Keratinocyte (primary cell): Measurements from ENCODE around the gene GRK5. TPM values are rescaled to one million over a fixed set of nuclear protein-coding genes. Genes with fewer than 3 reads are reported as not detected.

Source experiments
- DNase-seq: peaks from one replicate; pipeline ENCODE4 v3.0.0-alpha.2; 2011; ENCODE audit warnings: low read depth, missing footprints, low spot score
- FAIRE-seq: peaks from 2 replicates; lab custom pipeline; 2011; peaks lifted over from hg19 to GRCh38; lab: Jason Lieb, UNC
- H2AFZ ChIP-seq: 2 replicates; pipeline ENCODE4 v1.6.0; 2012; ENCODE audit warnings: low read length, control low read depth, inconsistent platforms; ENCODE audit not compliant: control insufficient read depth
- H3K27ac ChIP-seq: 2 replicates; pipeline ENCODE4 v1.5.1; 2011; ENCODE audit warnings: low read length; ENCODE audit not compliant: control insufficient read depth, insufficient read depth
- H3K27me3 ChIP-seq: 3 replicates; pipeline ENCODE4 v1.6.0; 2011; ENCODE audit warnings: low read length; ENCODE audit not compliant: control insufficient read depth, insufficient read depth; ENCODE audit errors: extremely low read depth
- H3K36me3 ChIP-seq, 2 experiments: 2 replicates in 1 of 2; 3 replicates in 1 of 2; pipeline ENCODE4 v1.5.1; 2011; ENCODE audit warnings: low read length in 2 of 2, mild to moderate bottlenecking in 1 of 2; ENCODE audit not compliant: control insufficient read depth in 2 of 2, insufficient read depth in 2 of 2; ENCODE audit errors: extremely low read depth in 1 of 2
- H3K4me1 ChIP-seq: 3 replicates; pipeline ENCODE4 v1.5.1; 2011; ENCODE audit warnings: low read length; ENCODE audit not compliant: control insufficient read depth, insufficient read depth; ENCODE audit errors: extremely low read depth
- H3K4me2 ChIP-seq: 3 replicates; pipeline ENCODE4 v1.6.0; 2011; ENCODE audit warnings: low read depth, low read length; ENCODE audit not compliant: control insufficient read depth, insufficient read depth; ENCODE audit errors: extremely low read depth
- H3K4me3 ChIP-seq, 3 experiments: fragments of 200-600 bp in 1 of 3; sonication (generic) in 1 of 3; 2 replicates in 2 of 3; 3 replicates in 1 of 3; pipeline ENCODE4 v1.5.1; 2011 to 2016; ENCODE audit warnings: low read length in 3 of 3, mild to moderate bottlenecking in 3 of 3, control low read depth in 2 of 3, inconsistent platforms in 1 of 3, low read depth in 1 of 3, mixed read lengths in 1 of 3, mixed run types in 1 of 3, moderate library complexity in 1 of 3; ENCODE audit not compliant: control insufficient read depth in 2 of 3, insufficient read depth in 2 of 3; ENCODE audit errors: extremely low read depth in 1 of 3
- H3K79me2 ChIP-seq: 2 replicates; pipeline ENCODE4 v1.6.0; 2012; ENCODE audit warnings: low read length; ENCODE audit not compliant: control insufficient read depth, insufficient read depth
- H3K9ac ChIP-seq: 3 replicates; pipeline ENCODE4 v1.6.0; 2011; ENCODE audit warnings: low read length; ENCODE audit not compliant: control insufficient read depth, insufficient read depth; ENCODE audit errors: extremely low read depth
- H3K9me1 ChIP-seq: 3 replicates; pipeline ENCODE4 v1.6.0; 2011; ENCODE audit warnings: low read length; ENCODE audit not compliant: control insufficient read depth, insufficient read depth; ENCODE audit errors: extremely low read depth
- H3K9me3 ChIP-seq: 2 replicates; pipeline ENCODE4 v1.5.1; 2012; ENCODE audit warnings: low read depth, low read length; ENCODE audit not compliant: control insufficient read depth
- H4K20me1 ChIP-seq: 3 replicates; pipeline ENCODE4 v1.6.0; 2011; ENCODE audit warnings: low read length; ENCODE audit not compliant: control insufficient read depth, insufficient read depth; ENCODE audit errors: extremely low read depth
- EZH2 ChIP-seq: IDR thresholded peaks from one replicate; pipeline ENCODE4 v1.6.1; 2012; ENCODE audit warnings: inconsistent platforms, mild to moderate bottlenecking, low read length, moderate library complexity
- dilution Hi-C: fragments of 300-500 bp; cut with MboI; formaldehyde crosslinking; loops from one replicate; pipeline ENCODE4 v1.7.0; 2020; ENCODE audit warnings: low sequenced_read_pairs; ENCODE audit not compliant: extremely low pct_ligation_motif_present
- polyA plus RNA-seq, 5 experiments: library from polyadenylated mRNA; depleted of rRNA in 3 of 5; stranded (reverse) in 3 of 5; stranded (forward) in 1 of 5; unstranded in 1 of 5; fragments of >200 nt; gene quantifications; 1 replicate in 1 of 5; 2 replicates in 3 of 5; 3 replicates in 1 of 5; pipeline versions ENCODE4 v1.2.1 to v1.2.3, GENCODE V29; 2011 to 2012; ENCODE audit warnings: missing spikeins in 2 of 5, low read depth in 1 of 5, low replicate concordance in 1 of 5
- TF ChIP-seq, protein P1 (sequence below), 3 experiments: IDR thresholded peaks in 1 of 3; conservative IDR thresholded peaks in 1 of 3; optimal IDR thresholded peaks in 1 of 3; 2 replicates in 2 of 3; 3 replicates in 1 of 3; pipeline versions ENCODE3 to v1.5.1; 2011; ENCODE audit warnings: low read length in 3 of 3, mild to moderate bottlenecking in 3 of 3, moderate library complexity in 2 of 3, control low read depth in 1 of 3, inconsistent platforms in 1 of 3; ENCODE audit not compliant: insufficient read depth in 2 of 3; ENCODE audit errors: extremely low read depth in 1 of 3

The GRK5 gene
- polyA plus RNA-seq, 1 donor (not counting 4 experiments of a cell fraction or from before 2014, with no cell fraction given), result 7.6 TPM

DNA sequence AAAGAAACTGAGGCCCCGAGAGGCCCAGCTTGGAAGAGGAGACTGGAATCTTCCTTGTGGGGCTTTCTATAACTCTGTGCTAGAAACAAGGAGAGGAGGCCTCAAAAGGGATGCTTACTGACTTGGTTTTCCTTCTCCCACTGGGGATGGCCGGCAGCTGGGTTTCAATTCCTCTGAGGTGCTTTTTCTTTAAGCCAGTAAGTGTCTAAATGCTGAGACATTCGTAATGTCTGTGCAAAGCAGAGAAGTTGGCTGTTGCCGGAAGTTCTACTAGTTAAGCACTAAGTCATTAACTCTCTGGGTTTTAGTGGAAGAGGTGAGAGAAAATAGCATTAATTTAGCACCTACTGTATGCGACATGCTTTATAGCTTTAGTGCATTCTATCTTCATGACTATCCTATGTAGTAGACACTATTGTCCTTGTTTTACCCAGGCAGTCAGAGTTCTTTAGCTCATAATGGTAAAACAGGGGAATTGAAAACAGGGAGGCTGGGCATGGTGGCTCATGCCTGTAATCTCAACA lies 199.9 kb downstream of the GRK5 start:
- no peaks in the 10 kb centered on the region for H3K4me1 ChIP-seq
- no peak overlapping the region for H3K4me2 ChIP-seq
- TF ChIP-seq, protein P1, sequence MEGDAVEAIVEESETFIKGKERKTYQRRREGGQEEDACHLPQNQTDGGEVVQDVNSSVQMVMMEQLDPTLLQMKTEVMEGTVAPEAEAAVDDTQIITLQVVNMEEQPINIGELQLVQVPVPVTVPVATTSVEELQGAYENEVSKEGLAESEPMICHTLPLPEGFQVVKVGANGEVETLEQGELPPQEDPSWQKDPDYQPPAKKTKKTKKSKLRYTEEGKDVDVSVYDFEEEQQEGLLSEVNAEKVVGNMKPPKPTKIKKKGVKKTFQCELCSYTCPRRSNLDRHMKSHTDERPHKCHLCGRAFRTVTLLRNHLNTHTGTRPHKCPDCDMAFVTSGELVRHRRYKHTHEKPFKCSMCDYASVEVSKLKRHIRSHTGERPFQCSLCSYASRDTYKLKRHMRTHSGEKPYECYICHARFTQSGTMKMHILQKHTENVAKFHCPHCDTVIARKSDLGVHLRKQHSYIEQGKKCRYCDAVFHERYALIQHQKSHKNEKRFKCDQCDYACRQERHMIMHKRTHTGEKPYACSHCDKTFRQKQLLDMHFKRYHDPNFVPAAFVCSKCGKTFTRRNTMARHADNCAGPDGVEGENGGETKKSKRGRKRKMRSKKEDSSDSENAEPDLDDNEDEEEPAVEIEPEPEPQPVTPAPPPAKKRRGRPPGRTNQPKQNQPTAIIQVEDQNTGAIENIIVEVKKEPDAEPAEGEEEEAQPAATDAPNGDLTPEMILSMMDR (optimal IDR thresholded peaks at IDR 0.05 in 1 of 3, IDR thresholded peaks at IDR 0.05 in 1 of 3, conservative IDR thresholded peaks at IDR 0.05 in 1 of 3; ENCODE audit: extremely low read depth in 1 of 3, insufficient read depth in 2 of 3, low read length in 3 of 3), result no peak
- no peak for TF ChIP-seq EZH2
- dilution Hi-C loops, result loop anchor here (25.0 kb wide), 1 partner anchor 195 kb away; the partner anchor contains the start of gene GRK5
- H4K20me1 ChIP-seq, result no peaks in the 10 kb centered on the region
- no peaks in the 10 kb centered on the region for H3K9me1 ChIP-seq
- no peaks in the 10 kb centered on the region for H3K27me3 ChIP-seq
- no peak overlapping the region for H2AFZ ChIP-seq
- FAIRE-seq (no peak), DNase-seq (no peak)
- H3K9me3 ChIP-seq, result no peaks in the 10 kb centered on the region
- no peak overlapping the region for H3K9ac ChIP-seq
- H3K4me3 ChIP-seq, result no peak overlapping the region
- no peak overlapping the region for H3K27ac ChIP-seq
- H3K79me2 ChIP-seq, result no peaks in the 10 kb centered on the region
- H3K36me3 ChIP-seq, result no peaks in the 10 kb centered on the region

DNA sequence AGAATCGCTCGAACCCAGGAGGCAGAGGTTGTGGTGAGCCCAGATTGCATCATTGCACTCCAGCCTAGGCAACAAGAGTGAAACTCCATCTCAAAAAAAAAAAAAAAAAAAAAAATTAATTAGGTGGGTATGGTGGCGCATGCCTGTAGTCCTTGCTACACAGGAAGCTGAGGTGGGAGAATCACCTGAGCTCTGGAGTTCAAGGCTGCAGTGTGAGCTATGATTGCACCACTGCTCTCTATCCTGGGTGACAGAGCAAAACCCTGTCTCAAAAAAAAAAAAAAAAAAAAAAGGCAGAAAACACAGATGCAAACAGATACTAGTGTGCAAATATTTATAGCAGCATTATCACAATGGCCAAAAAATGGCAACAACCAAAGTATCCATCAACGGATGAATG lies 200.7 kb downstream of the GRK5 start:
- no peak for FAIRE-seq
- no peaks in the 10 kb centered on the region for H3K9me3 ChIP-seq
- no peak for DNase-seq
- no peak overlapping the region for H3K4me2 ChIP-seq
- H3K4me1 ChIP-seq, result no peaks in the 10 kb centered on the region
- no peak overlapping the region for H3K4me3 ChIP-seq
- H3K27ac ChIP-seq, result no peak overlapping the region
- H2AFZ ChIP-seq, result no peak overlapping the region
- no peaks in the 10 kb centered on the region for H3K36me3 ChIP-seq
- H3K9ac ChIP-seq, result no peak overlapping the region
- TF ChIP-seq, protein P1 (optimal IDR thresholded peaks at IDR 0.05 in 1 of 3, IDR thresholded peaks at IDR 0.05 in 1 of 3, conservative IDR thresholded peaks at IDR 0.05 in 1 of 3; ENCODE audit: extremely low read depth in 1 of 3, insufficient read depth in 2 of 3, low read length in 3 of 3), result no peak
- no peak for TF ChIP-seq EZH2
- no peaks in the 10 kb centered on the region for H3K79me2 ChIP-seq
- H3K9me1 ChIP-seq, result no peaks in the 10 kb centered on the region
- dilution Hi-C loops, result loop anchor here (25.0 kb wide), 1 partner anchor 196 kb away; the partner anchor contains the start of gene GRK5
- H4K20me1 ChIP-seq, result no peaks in the 10 kb centered on the region
- H3K27me3 ChIP-seq, result no peaks in the 10 kb centered on the region
